Activated B cell treated with CpG ODN at 0.5 μM for 24 hours (primary cell): ENCODE results near the gene POMGNT1. TPM values are rescaled to one million over a fixed set of nuclear protein-coding genes. Genes with fewer than 3 reads are reported as not detected.
"Not testable (repeated sequence)": the region's sequence is repeated elsewhere in the genome, so short reads cannot be mapped to it uniquely, and the experiment has no call there.

Source experiments
- ATAC-seq: fragments of 200-7000 bp; cut with Tn5 transposase; one replicate; pipeline ENCODE4 v1.10.0; 2021; ENCODE audit warnings: low read depth, mild to moderate bottlenecking, moderate library complexity
- CTCF ChIA-PET: fragments of 350-600 bp; sonication (Branson Sonifier 250); formaldehyde crosslinking; loops from one replicate; lab custom pipeline; 2021; ENCODE audit warnings: antibody characterized with exemption; lab: Charles Lee
- POLR2A ChIA-PET: fragments of 350-600 bp; sonication (Branson Sonifier 250); formaldehyde crosslinking; loops from one replicate; lab custom pipeline; 2021; ENCODE audit warnings: antibody characterized with exemption; lab: Charles Lee
- DNase-seq: peaks from one replicate; pipeline ENCODE4 v3.0.0; 2022
- H3K27ac Mint-ChIP-seq: one replicate; pipeline ENCODE4 v1.8.0; 2020; ENCODE audit warnings: mixed read lengths
- H3K27me3 Mint-ChIP-seq: one replicate; pipeline ENCODE4 v1.8.0; 2021; ENCODE audit warnings: mixed read lengths
- H3K36me3 Mint-ChIP-seq: one replicate; pipeline ENCODE4 v1.8.0; 2021; ENCODE audit warnings: low read depth, mixed read lengths
- H3K4me1 Mint-ChIP-seq: one replicate; pipeline ENCODE4 v1.8.0; 2021; ENCODE audit warnings: mixed read lengths
- H3K4me3 Mint-ChIP-seq: one replicate; pipeline ENCODE4 v1.8.0; 2020; ENCODE audit warnings: mild to moderate bottlenecking, mixed read lengths
- H3K9me3 Mint-ChIP-seq: one replicate; pipeline ENCODE4 v1.8.0; 2020; ENCODE audit warnings: mixed read lengths
- CTCF ChIP-seq: fragments of 200-600 bp; IDR thresholded peaks from one replicate; pipeline ENCODE4 v1.8.0; 2022; ENCODE audit warnings: antibody characterized with exemption, mild to moderate bottlenecking
- intact Hi-C: fragments of 100-400 bp; cut with micrococcal nuclease; formaldehyde crosslinking; loops from one replicate; pipeline ENCODE4 v1.15.1; 2024
- total RNA-seq: library from RNA; stranded (reverse); gene quantifications from 2 replicates; pipeline ENCODE4 v1.2.3, GENCODE V29; 2022

Gene POMGNT1
- total RNA-seq, 1 donor from 2014 or later = 39.5 TPM

- intact Hi-C loops = loop anchor here (1.0 to 10.0 kb wide), 3 partner anchors 103 to 1613 kb away; partner anchors contain the start of gene EFCAB14
- H3K27ac Mint-ChIP-seq = no peak overlapping the region
- no peaks in the 10 kb centered on the region for H3K27me3 Mint-ChIP-seq
- ATAC-seq (no peak), DNase-seq (no peak)
- ChIA-PET CTCF (interaction anchor here (0.5 to 2.8 kb wide), 9 partner anchors 20 to 102 kb away, joined by 3 to 42 read pairs (median 5); partner anchors contain the start of genes LRRC41 and UQCRH), POLR2A (interaction anchor here (0.5 to 2.8 kb wide), 9 partner anchors 12 to 702 kb away, joined by 3 to 26 read pairs (median 3); partner anchors contain the start of genes LRRC41, NSUN4 and UQCRH)
- H3K9me3 Mint-ChIP-seq = no peaks in the 10 kb centered on the region
- peaks cover 19% of the 10 kb centered on the region for H3K4me1 Mint-ChIP-seq
- peaks cover 1% of the 10 kb centered on the region for H3K36me3 Mint-ChIP-seq
- no peak overlapping the region for H3K4me3 Mint-ChIP-seq
- TF ChIP-seq CTCF = no peak
Observed at GRCh38 chr1:46244656-46245371, 46.6 kb upstream of the POMGNT1 start.

GRCh38 chr1:46243831-46244230 lies 45.6 kb upstream of the POMGNT1 start:
- not testable (repeated sequence) for ATAC-seq, H3K36me3 Mint-ChIP-seq, H3K4me3 Mint-ChIP-seq, H3K9me3 Mint-ChIP-seq, H3K27me3 Mint-ChIP-seq, H3K27ac Mint-ChIP-seq, DNase-seq
- peaks cover 22% of the 10 kb centered on the region for H3K4me1 Mint-ChIP-seq
- ChIA-PET CTCF (interaction anchor here (1.8 to 2.8 kb wide), 2 partner anchors 20 to 103 kb away, joined by 8 to 42 read pairs; no protein-coding TSS in a partner anchor), POLR2A (interaction anchor here (2.8 kb wide), 1 partner anchor 103 kb away, joined by 26 read pairs; no protein-coding TSS in a partner anchor)
- intact Hi-C loops = loop anchor here (10.0 kb wide), 1 partner anchor 471 kb away; the partner anchor contains the start of gene EFCAB14

- intact Hi-C loops = loop anchor here (10.0 kb wide), 1 partner anchor 472 kb away; the partner anchor contains the start of gene EFCAB14
- Mint-ChIP-seq H3K4me1 (peaks cover 22% of the 10 kb centered on the region), H3K27me3 (no peaks in the 10 kb centered on the region), H3K4me3 (no peak overlapping the region), H3K9me3 (peaks cover 6% of the 10 kb centered on the region), H3K36me3 (peaks cover 1% of the 10 kb centered on the region), H3K27ac (no peak overlapping the region)
- no peak for TF ChIP-seq CTCF
- DNase-seq (no peak), ATAC-seq (no peak)
- ChIA-PET CTCF (no interaction called here), POLR2A (no interaction called here)
Observed at GRCh38 chr1:46242918-46243317, 44.7 kb upstream of the POMGNT1 start.

- POLR2A ChIA-PET, DNase-seq, H3K4me3 Mint-ChIP-seq, ATAC-seq, H3K27me3 Mint-ChIP-seq, H3K9me3 Mint-ChIP-seq, H3K36me3 Mint-ChIP-seq, H3K27ac Mint-ChIP-seq, CTCF ChIA-PET: not testable (repeated sequence)
- intact Hi-C loops = loop anchor here (10.0 kb wide), 1 partner anchor 473 kb away; the partner anchor contains the start of gene EFCAB14
- H3K4me1 Mint-ChIP-seq = peaks cover 14% of the 10 kb centered on the region
Observed at GRCh38 chr1:46241733-46242132, 43.5 kb upstream of the POMGNT1 start.

GRCh38 chr1:46238865-46239264 lies 40.6 kb upstream of the POMGNT1 start:
- CTCF ChIA-PET, H3K4me3 Mint-ChIP-seq, H3K36me3 Mint-ChIP-seq, DNase-seq, H3K27me3 Mint-ChIP-seq, intact Hi-C loops, H3K4me1 Mint-ChIP-seq, ATAC-seq, H3K9me3 Mint-ChIP-seq: not testable (repeated sequence)
- POLR2A ChIA-PET = interaction anchor here (0.6 kb wide), 1 partner anchor 93 kb away, joined by 4 read pairs; no protein-coding TSS in a partner anchor
- H3K27ac Mint-ChIP-seq = peak overlapping the region; percentile 31

GRCh38 chr1:46236882-46237281 lies 38.6 kb upstream of the POMGNT1 start:
- TF ChIP-seq CTCF = no peak
- Mint-ChIP-seq H3K4me1 (peaks cover 8% of the 10 kb centered on the region), H3K27ac (no peak overlapping the region), H3K4me3 (no peak overlapping the region), H3K9me3 (peaks cover 8% of the 10 kb centered on the region), H3K36me3 (peaks cover 1% of the 10 kb centered on the region), H3K27me3 (no peaks in the 10 kb centered on the region)
- POLR2A ChIA-PET = no interaction called here
- DNase-seq (no peak), ATAC-seq (no peak)
- intact Hi-C loops = no loop called here
- CTCF ChIA-PET = no interaction called here

- DNase-seq, H3K4me3 Mint-ChIP-seq, ATAC-seq, POLR2A ChIA-PET, H3K27ac Mint-ChIP-seq, H3K4me1 Mint-ChIP-seq, intact Hi-C loops, H3K9me3 Mint-ChIP-seq, H3K27me3 Mint-ChIP-seq, H3K36me3 Mint-ChIP-seq: not testable (repeated sequence)
- CTCF ChIA-PET = interaction anchor here (2.0 kb wide), 1 partner anchor 8 kb away, joined by 9 read pairs; no protein-coding TSS in a partner anchor
Observed at GRCh38 chr1:46231231-46231630, 33.0 kb upstream of the POMGNT1 start.
